Body of pancreas (tissue), 4 donors: ENCODE results near the gene C2CD4C.

Experiments used
- CTCF ChIP-seq, 7 experiments: fragments of 450-650 bp in 4 of 7; fragments of 200-600 bp in 3 of 7; sonication (generic) in 3 of 7; IDR thresholded peaks; one replicate each; pipeline ENCODE4 v1.5.1; 2016 to 2019; ENCODE audit warnings: antibody characterized with exemption in 7 of 7
- POLR2A ChIP-seq, 3 donors: fragments of 450-650 bp; IDR thresholded peaks; one replicate each; pipeline ENCODE4 v1.6.1; 2016; ENCODE audit warnings: antibody characterized with exemption in 3 of 3, mild to moderate bottlenecking in 2 of 3

- TF ChIP-seq CTCF (IDR thresholded peaks at IDR 0.05): no peak
- TF ChIP-seq POLR2A (IDR thresholded peaks at IDR 0.05): no peak
Observed at GRCh38 chr19:430701-431100, 21.8 kb upstream of the C2CD4C start.
